Body of pancreas (tissue), 4 donors: ENCODE measurements around the gene GON4L. TPM values are rescaled to one million over a fixed set of nuclear protein-coding genes. Genes with fewer than 3 reads are reported as not detected.
A peak's percentile ranks its signal among the peaks of the same experiment; 100 is the strongest.
"Not testable (repeated sequence)": the region's sequence is repeated elsewhere in the genome, so short reads cannot be mapped to it uniquely, and the experiment has no call there.

Source experiments
- ATAC-seq: fragments of 150-250 bp; one replicate; pipeline ENCODE4 v1.9.1; 2016
- DNase-seq, 4 donors: peaks; one replicate each; pipeline ENCODE4 v3.0.0-alpha.2; 2019
- H3K27ac ChIP-seq, 4 donors: fragments of 200-600 bp; sonication (generic); 1 replicate in 3 of 4; 2 replicates in 1 of 4; pipeline versions ENCODE4 v1.5.1 to v1.6.1; 2016 to 2019; ENCODE audit warnings: mild to moderate bottlenecking in 1 of 4, mixed read lengths in 1 of 4, moderate library complexity in 1 of 4
- H3K27me3 ChIP-seq, 2 donors: fragments of 200-600 bp; sonication (generic); one replicate each; pipeline ENCODE4 v1.6.0; 2016; ENCODE audit warnings: mild to moderate bottlenecking in 1 of 2
- H3K36me3 ChIP-seq, 2 donors: fragments of 200-600 bp; sonication (generic); replicated peaks in 1 of 2; 2 replicates each; pipeline ENCODE4 v1.5.1; 2016; ENCODE audit warnings: low read depth in 2 of 2; ENCODE audit not compliant: insufficient read depth in 1 of 2
- H3K4me1 ChIP-seq: fragments of 200-600 bp; sonication (generic); one replicate; pipeline ENCODE4 v1.6.0; 2016
- H3K4me3 ChIP-seq, 2 donors: fragments of 200-600 bp; sonication (generic); 1 replicate in 1 of 2; 2 replicates in 1 of 2; pipeline ENCODE4 v1.5.1; 2016 to 2019
- H3K9me3 ChIP-seq, 3 donors: fragments of 200-600 bp; sonication (generic); 1 replicate in 2 of 3; 2 replicates in 1 of 3; pipeline ENCODE4 v1.5.1; 2016
- POLR2A ChIP-seq, 3 donors: fragments of 450-650 bp; IDR thresholded peaks; one replicate each; pipeline ENCODE4 v1.6.1; 2016; ENCODE audit warnings: antibody characterized with exemption in 3 of 3, mild to moderate bottlenecking in 2 of 3
- WGBS, 2 donors: methylation state at CpG; one replicate each; pipeline ENCODE4 v1.1.5; 2017; 5-methylcytosine and 5-hydroxymethylcytosine counted together
- intact Hi-C: fragments of 100-400 bp; cut with DNase I; formaldehyde crosslinking; loops from one replicate; pipeline ENCODE4 v1.15.1; 2023
- total RNA-seq, 2 donors: library from RNA; depleted of rRNA; stranded (reverse); fragments of >200 nt; gene quantifications; one replicate each; pipeline ENCODE4 v1.1.0, GENCODE V29; 2016
- TF ChIP-seq, protein P1 (sequence below), 7 experiments: fragments of 450-650 bp in 4 of 7; fragments of 200-600 bp in 3 of 7; sonication (generic) in 3 of 7; IDR thresholded peaks; one replicate each; pipeline ENCODE4 v1.5.1; 2016 to 2019; ENCODE audit warnings: antibody characterized with exemption in 7 of 7

Gene GON4L
- total RNA-seq, 2 donors from 2014 or later, result 26.7 to 44.4 TPM

DNA sequence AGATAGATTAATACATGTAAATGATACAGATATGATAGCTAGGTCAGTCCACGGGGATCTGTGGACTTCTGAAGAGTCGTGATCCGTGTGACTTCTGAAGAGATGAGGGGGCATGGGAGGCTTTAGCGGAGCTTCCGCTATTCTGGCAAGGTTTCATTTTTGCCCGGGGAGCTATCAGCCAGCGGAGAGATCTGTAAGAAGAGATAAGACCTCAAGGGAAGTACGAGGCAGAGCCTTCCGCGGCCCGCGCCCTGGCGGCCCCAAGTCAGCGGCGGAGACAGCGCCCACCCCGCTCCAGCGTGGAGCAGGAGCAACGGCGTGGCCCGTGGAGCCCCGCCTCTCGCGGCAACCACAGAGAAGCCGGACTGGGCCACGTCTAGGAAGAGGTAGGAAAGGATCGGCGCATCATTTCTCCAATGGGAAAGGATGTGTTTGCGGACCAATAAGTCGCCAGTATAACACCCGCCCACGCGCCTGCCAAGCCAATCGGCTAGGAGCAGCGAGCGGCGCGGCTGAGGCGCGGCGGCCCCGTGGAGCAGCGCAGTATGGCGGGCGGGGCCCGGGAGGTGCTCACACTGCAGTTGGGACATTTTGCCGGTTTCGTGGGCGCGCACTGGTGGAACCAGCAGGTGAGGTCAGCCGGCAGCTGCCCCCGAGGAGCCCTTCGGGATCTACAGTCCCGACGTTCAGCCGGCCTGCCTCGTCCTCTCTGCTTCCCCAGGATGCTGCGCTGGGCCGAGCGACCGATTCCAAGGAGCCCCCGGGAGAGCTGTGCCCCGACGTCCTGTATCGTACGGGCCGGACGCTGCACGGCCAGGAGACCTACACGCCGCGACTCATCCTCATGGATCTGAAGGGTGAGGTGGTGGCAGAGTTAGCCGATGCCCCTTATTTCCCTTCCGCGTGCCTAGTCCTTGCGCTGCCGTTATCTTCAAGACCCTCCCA lies 111.5 kb downstream of the GON4L start:
- H3K27ac ChIP-seq, result peak overlapping the region; percentile 21 to 81 (median 58)
- H3K27me3 ChIP-seq, H3K4me1 ChIP-seq, intact Hi-C loops, H3K36me3 ChIP-seq, H3K9me3 ChIP-seq: not testable (repeated sequence)
- ATAC-seq (peak; percentile 99), DNase-seq (peak; percentile 94 to 98 (median 96))
- peak overlapping the region in 1 of 2 donors; percentile 20 for H3K4me3 ChIP-seq
- WGBS, 2 donors, result 0 to 1% methylated on average over 12 to 34 of the region's 77 CpGs
- TF ChIP-seq, protein P1, sequence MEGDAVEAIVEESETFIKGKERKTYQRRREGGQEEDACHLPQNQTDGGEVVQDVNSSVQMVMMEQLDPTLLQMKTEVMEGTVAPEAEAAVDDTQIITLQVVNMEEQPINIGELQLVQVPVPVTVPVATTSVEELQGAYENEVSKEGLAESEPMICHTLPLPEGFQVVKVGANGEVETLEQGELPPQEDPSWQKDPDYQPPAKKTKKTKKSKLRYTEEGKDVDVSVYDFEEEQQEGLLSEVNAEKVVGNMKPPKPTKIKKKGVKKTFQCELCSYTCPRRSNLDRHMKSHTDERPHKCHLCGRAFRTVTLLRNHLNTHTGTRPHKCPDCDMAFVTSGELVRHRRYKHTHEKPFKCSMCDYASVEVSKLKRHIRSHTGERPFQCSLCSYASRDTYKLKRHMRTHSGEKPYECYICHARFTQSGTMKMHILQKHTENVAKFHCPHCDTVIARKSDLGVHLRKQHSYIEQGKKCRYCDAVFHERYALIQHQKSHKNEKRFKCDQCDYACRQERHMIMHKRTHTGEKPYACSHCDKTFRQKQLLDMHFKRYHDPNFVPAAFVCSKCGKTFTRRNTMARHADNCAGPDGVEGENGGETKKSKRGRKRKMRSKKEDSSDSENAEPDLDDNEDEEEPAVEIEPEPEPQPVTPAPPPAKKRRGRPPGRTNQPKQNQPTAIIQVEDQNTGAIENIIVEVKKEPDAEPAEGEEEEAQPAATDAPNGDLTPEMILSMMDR (IDR thresholded peaks at IDR 0.05), result peak in 3 of 7 experiments; percentile 5 to 23 (median 11)
- TF ChIP-seq POLR2A (IDR thresholded peaks at IDR 0.05), result peak; percentile 50 to 81 (median 76)

- peak overlapping the region; percentile 21 to 81 (median 58) for H3K27ac ChIP-seq
Measured at GRCh38 chr1:155744711-155745283, 112.2 kb downstream of the GON4L start.

GRCh38 chr1:155741908-155742307 lies 115.1 kb downstream of the GON4L start:
- intact Hi-C loops, result no loop called here
- Histone ChIP-seq H3K4me3 (no peak overlapping the region), H3K27me3 (no peaks in the 10 kb centered on the region), H3K27ac (no peak overlapping the region), H3K4me1 (peaks cover 6% of the 10 kb centered on the region), H3K9me3 (no peaks in the 10 kb centered on the region), H3K36me3 (peaks cover 0 to 9% of the 10 kb centered on the region in 2 donors)
- WGBS, 2 donors, result 88 to 89% methylated on average over 10 of the region's 10 CpGs
- no peak for TF ChIP-seq POLR2A (IDR thresholded peaks at IDR 0.05)
- TF ChIP-seq, protein P1 (IDR thresholded peaks at IDR 0.05), result no peak
- ATAC-seq (no peak), DNase-seq (no peak)

More at GRCh38 chr1:155744711-155745283, 112.2 kb downstream of the GON4L start:
- intact Hi-C loops, result no loop called here
- 55 to 60% methylated on average over 9 of the region's 9 CpGs for WGBS, 2 donors
- Histone ChIP-seq H3K4me1 (peaks cover 6% of the 10 kb centered on the region), H3K36me3 (no peaks in the 10 kb centered on the region), H3K27me3 (no peaks in the 10 kb centered on the region), H3K9me3 (no peaks in the 10 kb centered on the region), H3K4me3 (peak overlapping the region in 1 of 2 donors; percentile 20)
- DNase-seq (no peak), ATAC-seq (no peak)
- no peak for TF ChIP-seq POLR2A (IDR thresholded peaks at IDR 0.05)

DNA sequence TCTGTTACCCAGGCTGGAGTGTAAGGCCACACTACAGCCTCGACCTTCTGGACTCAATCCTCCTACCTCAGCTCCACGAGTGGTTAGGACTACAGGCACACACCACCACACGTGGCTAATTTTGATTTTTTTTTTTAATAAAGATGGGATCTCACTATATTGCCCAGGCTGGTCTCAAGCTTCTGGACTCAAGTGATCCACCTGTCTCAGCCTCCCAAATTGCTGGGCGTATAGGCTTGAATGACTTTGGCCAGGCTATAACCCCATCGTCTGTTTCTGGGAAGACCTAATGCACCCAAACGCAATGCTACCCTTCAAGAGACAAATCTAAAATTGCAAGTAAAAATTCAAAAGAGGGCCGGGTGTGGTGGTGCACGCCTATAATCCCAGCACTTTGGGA lies 116.0 kb downstream of the GON4L start:
- 87% methylated on average over 8 of the region's 8 CpGs for WGBS, 2 donors

More for the DNA sequence above, 116.0 kb downstream of the GON4L start:
- no peaks in the 10 kb centered on the region for H3K27me3 ChIP-seq
- peaks cover 0 to 9% of the 10 kb centered on the region in 2 donors for H3K36me3 ChIP-seq
- DNase-seq (no peak), ATAC-seq (no peak)
- H3K4me1 ChIP-seq, result peaks cover 6% of the 10 kb centered on the region
- no peaks in the 10 kb centered on the region for H3K9me3 ChIP-seq
- TF ChIP-seq, protein P1 (IDR thresholded peaks at IDR 0.05), result no peak
- TF ChIP-seq POLR2A (IDR thresholded peaks at IDR 0.05), result no peak
- intact Hi-C loops, result no loop called here
- H3K4me3 ChIP-seq, result no peak overlapping the region
- H3K27ac ChIP-seq, result no peak overlapping the region
